Measurements from ENCODE around the gene MAK.
"Not testable (repeated sequence)": the region's sequence is repeated elsewhere in the genome, so short reads cannot be mapped to it uniquely, and the experiment has no call there.

The MAK gene

DNA sequence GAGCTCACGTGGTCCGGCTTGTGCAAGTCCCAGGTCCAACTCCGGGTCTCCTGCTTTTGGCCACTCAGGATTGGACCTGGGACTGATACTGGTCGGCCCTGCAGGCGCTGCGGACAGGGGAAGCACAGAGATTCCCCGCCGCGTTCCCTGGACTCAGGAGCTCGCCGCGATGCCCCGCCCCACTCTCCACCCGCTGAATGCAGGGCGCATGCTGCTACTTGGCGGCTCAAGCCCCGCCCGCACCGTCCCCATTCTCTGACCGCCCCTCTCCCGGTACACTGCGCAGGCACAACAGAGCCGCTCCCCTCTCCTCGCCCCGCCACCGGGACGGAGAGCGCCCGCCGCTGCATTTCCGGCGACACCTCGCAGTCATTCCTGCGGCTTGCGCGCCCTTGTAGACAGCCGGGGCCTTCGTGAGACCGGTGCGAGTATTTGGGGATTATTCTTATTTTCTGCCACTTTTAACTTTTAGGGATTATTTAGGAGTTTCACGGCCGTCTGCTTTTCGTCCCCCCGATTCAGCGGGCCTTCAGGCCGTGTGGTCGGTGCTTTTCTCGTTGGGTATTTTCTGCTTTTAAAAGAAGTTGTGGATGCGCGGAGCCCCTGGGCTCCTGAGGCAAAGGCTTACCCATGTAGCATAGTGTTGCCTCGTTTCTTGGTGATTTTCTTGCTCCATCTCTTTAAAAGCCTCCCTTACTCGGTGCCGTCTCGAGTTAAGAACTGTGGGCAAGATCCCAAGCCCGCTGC, 115.3 kb downstream of the MAK start, which contains the start of gene TMEM14C:
Gene TMEM14C, plus strand, starts transcription at position 251 of the 747 bp plus-strand sequence. CDS start 1,544 bp downstream, outside the sequence.
- H3K4me1 ChIP-seq (ENCODE audit: control extremely low read depth in 1 of 4, control insufficient read depth in 4 of 4, insufficient read depth in 4 of 4, low read length in 3 of 4): peaks cover 4 to 27% (median 22%) of the 10 kb centered on the region in 4 experiments
- H3K27ac ChIP-seq (ENCODE audit: insufficient read depth in 1 of 2, low read depth in 1 of 2, low read length in 2 of 2, poor library complexity in 1 of 2, severe bottlenecking in 2 of 2): peak within 1 kb of the TSS; percentile 58 to 88
- ChIA-PET POLR2A (interaction anchor here (0.9 kb wide), 1 partner anchor 13 kb away, joined by 3 read pairs; no protein-coding TSS in a partner anchor), CTCF (interaction anchor here (0.6 to 3.5 kb wide), 3 partner anchors 24 to 212 kb away, joined by 3 to 16 read pairs (median 7); partner anchors contain the start of gene TMEM14B)
- peak; percentile 86 to 91 (median 88) for DNase-seq
- peaks cover 0 to 6% (median 4%) of the 10 kb centered on the region in 5 experiments for H3K9me3 ChIP-seq (ENCODE audit: control extremely low read depth in 1 of 5, control insufficient read depth in 4 of 5, insufficient read depth in 2 of 5, low read depth in 1 of 5, low read length in 4 of 5)
- peak within 1 kb of the TSS; percentile 67 to 87 (median 81) for H3K4me3 ChIP-seq (ENCODE audit: control insufficient read depth in 1 of 7, extremely low read depth in 1 of 7, insufficient read depth in 4 of 7, low read depth in 2 of 7, low read length in 6 of 7)
- no peaks in the 10 kb centered on the region for H3K27me3 ChIP-seq (replicated peaks in 2 of 5; ENCODE audit: control insufficient read depth in 4 of 5, insufficient read depth in 5 of 5, low read length in 4 of 5)
- H3K36me3 ChIP-seq (ENCODE audit: control insufficient read depth in 4 of 4, insufficient read depth in 4 of 4, low read length in 3 of 4): peaks cover 0 to 19% (median 11%) of the 10 kb centered on the region in 4 experiments
- WGBS (ENCODE audit: insufficient coverage): 0% methylated on average over 49 of the region's 55 CpGs

DNA sequence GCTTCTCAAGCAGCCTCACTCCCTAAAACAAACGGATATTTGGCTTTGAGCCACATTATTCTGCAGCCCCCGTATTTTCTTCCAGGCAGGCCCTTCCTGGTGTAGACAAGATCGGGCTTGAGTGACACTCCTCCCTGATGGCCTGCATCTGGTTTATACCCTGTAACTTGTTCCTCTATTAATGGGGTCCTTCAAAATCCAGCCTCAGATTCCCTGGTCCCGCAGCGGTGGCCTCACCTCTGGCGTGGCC, 115.8 kb downstream of the MAK start:
- CTCF ChIA-PET: interaction anchor here (0.6 to 3.5 kb wide), 3 partner anchors 25 to 212 kb away, joined by 3 to 16 read pairs (median 7); partner anchors contain the start of gene TMEM14B
- Histone ChIP-seq H3K27ac (ENCODE audit: insufficient read depth in 1 of 2, low read depth in 1 of 2, low read length in 2 of 2, poor library complexity in 1 of 2, severe bottlenecking in 2 of 2) (peak overlapping the region in 1 of 2 experiments; percentile 88), H3K27me3 (replicated peaks in 2 of 5; ENCODE audit: control insufficient read depth in 4 of 5, insufficient read depth in 5 of 5, low read length in 4 of 5) (no peaks in the 10 kb centered on the region), H3K9me3 (ENCODE audit: control extremely low read depth in 1 of 5, control insufficient read depth in 4 of 5, insufficient read depth in 2 of 5, low read depth in 1 of 5, low read length in 4 of 5) (peaks cover 0 to 8% (median 4%) of the 10 kb centered on the region in 5 experiments), H3K4me3 (ENCODE audit: control insufficient read depth in 1 of 7, extremely low read depth in 1 of 7, insufficient read depth in 4 of 7, low read depth in 2 of 7, low read length in 6 of 7) (peak overlapping the region; percentile 67 to 87 (median 81)), H3K36me3 (ENCODE audit: control insufficient read depth in 4 of 4, insufficient read depth in 4 of 4, low read length in 3 of 4) (peaks cover 0 to 16% (median 10%) of the 10 kb centered on the region in 4 experiments), H3K4me1 (ENCODE audit: control extremely low read depth in 1 of 4, control insufficient read depth in 4 of 4, insufficient read depth in 4 of 4, low read length in 3 of 4) (peaks cover 4 to 27% (median 22%) of the 10 kb centered on the region in 4 experiments)
- POLR2A ChIA-PET: interaction anchor here (0.9 kb wide), 1 partner anchor 12 kb away, joined by 3 read pairs; no protein-coding TSS in a partner anchor
- 1% methylated on average over 6 of the region's 6 CpGs for WGBS (ENCODE audit: insufficient coverage)
- no peak for DNase-seq

DNA sequence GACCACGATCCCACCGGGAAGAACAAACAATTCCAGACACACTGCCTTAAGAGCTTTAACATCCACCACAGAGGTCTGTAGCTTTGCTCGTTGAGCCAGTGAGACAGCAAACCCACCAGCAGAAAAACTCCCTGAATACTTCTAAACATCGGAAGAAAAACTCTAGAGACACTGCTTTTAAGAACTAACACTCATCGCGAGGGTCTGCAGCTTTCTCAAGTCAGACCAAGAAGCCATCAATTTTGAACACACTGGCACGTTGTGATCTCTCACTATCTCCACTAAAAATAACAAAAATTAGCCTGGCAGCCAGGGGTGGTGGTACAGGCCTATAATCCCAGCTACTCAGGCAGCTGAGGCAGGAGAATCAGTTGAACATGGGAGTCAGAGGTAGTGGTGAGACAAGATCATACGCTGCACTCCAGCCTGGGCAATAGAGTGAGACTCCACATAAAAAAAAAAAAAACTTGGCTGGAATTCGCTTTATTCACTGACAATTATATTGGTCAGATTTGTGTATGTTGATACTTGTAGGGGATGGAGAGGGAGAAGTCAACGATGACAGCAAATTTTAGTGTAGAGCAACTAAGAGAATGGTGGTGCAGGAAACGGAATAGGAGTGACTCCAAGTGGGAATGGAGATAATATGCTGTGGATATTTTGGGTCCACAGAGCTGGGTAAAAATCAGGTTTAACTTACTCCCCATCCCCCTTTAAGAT, 116.3 kb downstream of the MAK start:
- Histone ChIP-seq H3K27me3 (replicated peaks in 2 of 5; ENCODE audit: control insufficient read depth in 4 of 5, insufficient read depth in 5 of 5, low read length in 4 of 5) (no peaks in the 10 kb centered on the region), H3K27ac (ENCODE audit: insufficient read depth in 1 of 2, low read depth in 1 of 2, low read length in 2 of 2, poor library complexity in 1 of 2, severe bottlenecking in 2 of 2) (peak overlapping the region in 1 of 2 experiments; percentile 88), H3K9me3 (ENCODE audit: control extremely low read depth in 1 of 5, control insufficient read depth in 4 of 5, insufficient read depth in 2 of 5, low read depth in 1 of 5, low read length in 4 of 5) (peaks cover 0 to 8% (median 4%) of the 10 kb centered on the region in 5 experiments), H3K4me1 (ENCODE audit: control extremely low read depth in 1 of 4, control insufficient read depth in 4 of 4, insufficient read depth in 4 of 4, low read length in 3 of 4) (peaks cover 4 to 27% (median 22%) of the 10 kb centered on the region in 4 experiments), H3K36me3 (ENCODE audit: control insufficient read depth in 4 of 4, insufficient read depth in 4 of 4, low read length in 3 of 4) (peaks cover 0 to 16% (median 10%) of the 10 kb centered on the region in 4 experiments), H3K4me3 (ENCODE audit: control insufficient read depth in 1 of 7, extremely low read depth in 1 of 7, insufficient read depth in 4 of 7, low read depth in 2 of 7, low read length in 6 of 7) (peak overlapping the region in 6 of 7 experiments; percentile 69 to 87 (median 81))
- no peak for DNase-seq
- CTCF ChIA-PET: interaction anchor here (0.6 to 3.5 kb wide), 5 partner anchors 25 to 211 kb away, joined by 3 to 16 read pairs (median 4); partner anchors contain the start of gene TMEM14B
- POLR2A ChIA-PET: no interaction called here
- WGBS (ENCODE audit: insufficient coverage): 97% methylated on average over 8 of the region's 11 CpGs

DNA sequence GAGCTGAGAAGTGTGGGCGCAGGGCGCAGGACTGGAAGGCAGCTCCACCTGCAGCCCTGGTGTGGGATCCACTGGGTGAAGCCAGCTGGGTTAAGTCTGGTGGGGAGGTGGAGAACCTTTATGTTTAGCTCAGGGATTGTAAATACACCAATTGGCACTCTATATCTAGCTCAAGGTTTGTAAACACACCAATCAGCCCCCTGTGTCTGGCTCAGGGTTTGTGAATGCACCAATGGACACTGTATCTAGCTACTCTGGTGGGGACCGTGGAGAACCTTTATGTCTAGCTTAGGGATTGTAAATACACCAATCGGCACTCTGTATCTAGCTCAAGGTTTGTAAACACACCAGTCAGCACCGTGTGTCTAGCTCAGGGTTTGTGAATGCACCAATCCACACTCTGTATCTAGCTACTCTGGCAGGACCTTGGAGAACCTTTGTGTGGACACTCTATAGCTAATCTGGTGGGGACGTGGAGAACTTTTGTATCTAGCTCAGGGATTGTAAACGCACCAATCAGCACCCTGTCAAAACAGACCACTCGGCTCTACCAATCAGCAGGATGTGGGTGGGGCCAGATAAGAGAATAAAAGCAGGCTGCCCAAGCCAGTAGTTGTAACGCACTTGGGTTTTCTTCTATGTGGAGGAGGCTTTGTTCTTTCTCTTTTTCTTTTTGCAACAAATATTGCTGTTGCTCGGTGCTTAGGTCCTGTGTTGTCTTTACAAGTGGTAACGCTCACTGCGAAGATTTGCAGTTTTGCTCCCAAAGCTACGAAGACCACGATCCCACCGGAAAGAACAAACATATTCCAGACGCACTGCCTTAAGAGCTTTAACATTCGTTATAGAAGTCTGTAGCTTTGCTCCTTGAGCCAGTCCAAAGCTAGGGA, 117.1 kb downstream of the MAK start:
- Histone ChIP-seq H3K4me3 (ENCODE audit: control insufficient read depth in 1 of 7, extremely low read depth in 1 of 7, insufficient read depth in 4 of 7, low read depth in 2 of 7, low read length in 6 of 7) (peak overlapping the region in 6 of 7 experiments; percentile 28 to 79 (median 68)), H3K36me3 (ENCODE audit: control insufficient read depth in 4 of 4, insufficient read depth in 4 of 4, low read length in 3 of 4) (peaks cover 0 to 15% (median 6%) of the 10 kb centered on the region in 4 experiments), H3K4me1 (ENCODE audit: control extremely low read depth in 1 of 4, control insufficient read depth in 4 of 4, insufficient read depth in 4 of 4, low read length in 3 of 4) (peaks cover 4 to 27% (median 22%) of the 10 kb centered on the region in 4 experiments)
- CTCF ChIA-PET: interaction anchor here (0.7 to 3.5 kb wide), 7 partner anchors 25 to 215 kb away, joined by 3 to 16 read pairs (median 4); partner anchors contain the start of gene TMEM14B
- peak in 2 of 3 donors; percentile 32 to 69 for DNase-seq
- H3K27me3 ChIP-seq (replicated peaks in 2 of 5; ENCODE audit: control insufficient read depth in 4 of 5, insufficient read depth in 5 of 5, low read length in 4 of 5); H3K27ac ChIP-seq (ENCODE audit: insufficient read depth in 1 of 2, low read depth in 1 of 2, low read length in 2 of 2, poor library complexity in 1 of 2, severe bottlenecking in 2 of 2); H3K9me3 ChIP-seq (ENCODE audit: control extremely low read depth in 1 of 5, control insufficient read depth in 4 of 5, insufficient read depth in 2 of 5, low read depth in 1 of 5, low read length in 4 of 5); POLR2A ChIA-PET: not testable (repeated sequence)
- WGBS (ENCODE audit: insufficient coverage): 89% methylated on average over 12 of the region's 17 CpGs

DNA sequence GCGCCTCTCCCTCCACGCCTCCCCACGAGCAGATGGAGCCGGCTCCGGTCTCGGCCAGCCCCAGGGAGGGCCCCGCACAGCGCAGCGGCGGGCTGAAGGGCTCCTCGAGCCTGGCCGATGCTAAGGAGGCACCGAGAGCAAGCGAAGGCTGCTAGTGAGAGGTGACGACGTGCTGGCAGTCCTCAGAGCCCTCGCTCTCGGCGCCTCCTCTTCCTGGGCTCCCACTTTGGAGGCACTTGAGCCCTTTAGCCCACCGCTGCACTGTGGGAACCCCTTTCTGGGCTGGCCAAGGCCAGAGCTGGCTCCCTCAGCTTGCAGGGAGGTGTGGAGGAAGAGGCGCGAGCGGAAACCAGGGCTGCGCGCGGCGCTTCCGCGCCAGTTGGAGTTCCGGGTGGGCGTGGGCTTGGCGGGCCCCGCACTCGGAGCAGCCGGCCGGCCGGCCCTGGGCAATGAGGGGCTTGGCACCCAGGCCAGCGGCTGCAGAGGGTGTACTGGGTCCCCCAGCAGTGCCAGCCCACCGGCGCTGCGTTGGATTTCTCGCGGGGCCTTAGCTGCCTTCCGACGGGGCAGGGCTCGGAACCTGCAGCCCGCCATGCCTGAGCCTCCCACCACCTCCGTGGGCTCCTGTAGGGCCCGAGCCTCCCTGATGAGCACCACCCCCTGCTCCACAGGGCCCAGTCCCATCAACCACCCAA, 117.9 kb downstream of the MAK start:
- DNase-seq: peak; percentile 42 to 77 (median 50)
- 24% methylated on average over 44 of the region's 49 CpGs for WGBS (ENCODE audit: insufficient coverage)
- H3K27me3 ChIP-seq (replicated peaks in 2 of 5; ENCODE audit: control insufficient read depth in 4 of 5, insufficient read depth in 5 of 5, low read length in 4 of 5): no peaks in the 10 kb centered on the region
- peaks cover 0 to 8% (median 4%) of the 10 kb centered on the region in 5 experiments for H3K9me3 ChIP-seq (ENCODE audit: control extremely low read depth in 1 of 5, control insufficient read depth in 4 of 5, insufficient read depth in 2 of 5, low read depth in 1 of 5, low read length in 4 of 5)
- H3K36me3 ChIP-seq (ENCODE audit: control insufficient read depth in 4 of 4, insufficient read depth in 4 of 4, low read length in 3 of 4): peaks cover 0 to 8% (median 2%) of the 10 kb centered on the region in 4 experiments
- H3K27ac ChIP-seq (ENCODE audit: insufficient read depth in 1 of 2, low read depth in 1 of 2, low read length in 2 of 2, poor library complexity in 1 of 2, severe bottlenecking in 2 of 2): peak overlapping the region in 1 of 2 experiments; percentile 49
- ChIA-PET POLR2A (no interaction called here), CTCF (interaction anchor here (0.8 to 3.5 kb wide), 5 partner anchors 26 to 214 kb away, joined by 3 to 16 read pairs (median 4); no protein-coding TSS in a partner anchor)
- H3K4me1 ChIP-seq (ENCODE audit: control extremely low read depth in 1 of 4, control insufficient read depth in 4 of 4, insufficient read depth in 4 of 4, low read length in 3 of 4): peaks cover 4 to 27% (median 22%) of the 10 kb centered on the region in 4 experiments
- peak overlapping the region; percentile 28 to 79 (median 66) for H3K4me3 ChIP-seq (ENCODE audit: control insufficient read depth in 1 of 7, extremely low read depth in 1 of 7, insufficient read depth in 4 of 7, low read depth in 2 of 7, low read length in 6 of 7)

DNA sequence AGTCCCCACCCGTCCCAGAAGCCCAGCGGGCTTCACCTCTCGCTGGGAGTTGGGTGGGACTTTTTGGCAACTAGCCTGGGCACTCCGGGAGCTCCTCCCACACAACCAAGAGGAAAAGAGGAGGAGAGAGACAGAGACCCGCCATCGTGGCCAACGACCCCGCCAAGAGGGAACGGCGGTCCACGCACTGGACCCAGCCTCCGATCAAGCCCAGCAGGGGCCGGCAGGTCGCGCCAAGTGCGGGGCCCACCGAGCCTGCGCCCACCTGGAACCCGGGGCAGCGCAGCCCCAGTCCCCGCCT, 118.4 kb downstream of the MAK start:
- ChIA-PET CTCF (interaction anchor here (0.6 to 3.5 kb wide), 5 partner anchors 10 to 209 kb away, joined by 3 to 16 read pairs (median 4); no protein-coding TSS in a partner anchor), POLR2A (no interaction called here)
- H3K27me3 ChIP-seq (replicated peaks in 2 of 5; ENCODE audit: control insufficient read depth in 4 of 5, insufficient read depth in 5 of 5, low read length in 4 of 5): no peaks in the 10 kb centered on the region
- H3K9me3 ChIP-seq (ENCODE audit: control extremely low read depth in 1 of 5, control insufficient read depth in 4 of 5, insufficient read depth in 2 of 5, low read depth in 1 of 5, low read length in 4 of 5): peaks cover 0 to 8% (median 4%) of the 10 kb centered on the region in 5 experiments
- H3K4me1 ChIP-seq (ENCODE audit: control extremely low read depth in 1 of 4, control insufficient read depth in 4 of 4, insufficient read depth in 4 of 4, low read length in 3 of 4): peaks cover 4 to 27% (median 22%) of the 10 kb centered on the region in 4 experiments
- H3K36me3 ChIP-seq (ENCODE audit: control insufficient read depth in 4 of 4, insufficient read depth in 4 of 4, low read length in 3 of 4): peaks cover 0 to 3% (median under 1%) of the 10 kb centered on the region in 4 experiments
- peak overlapping the region in 1 of 2 experiments; percentile 49 for H3K27ac ChIP-seq (ENCODE audit: insufficient read depth in 1 of 2, low read depth in 1 of 2, low read length in 2 of 2, poor library complexity in 1 of 2, severe bottlenecking in 2 of 2)
- DNase-seq: no peak
- H3K4me3 ChIP-seq (ENCODE audit: control insufficient read depth in 1 of 7, extremely low read depth in 1 of 7, insufficient read depth in 4 of 7, low read depth in 2 of 7, low read length in 6 of 7): peak overlapping the region; percentile 28 to 79 (median 66)
- 21% methylated on average over 13 of the region's 21 CpGs for WGBS (ENCODE audit: insufficient coverage)
